Hepatic stellate cell (primary cell): ENCODE results near the gene AQR.
"Not testable (repeated sequence)": the region's sequence is repeated elsewhere in the genome, so short reads cannot be mapped to it uniquely, and the experiment has no call there.

Source experiments
- DNase-seq: peaks from one replicate; pipeline ENCODE4 v3.0.0; 2011; ENCODE audit warnings: low spot score

Gene AQR

GRCh38 chr15:34969340-34970097 is at the start of gene AQR:
AQR (minus strand) TSS chr15:34969742; CDS start chr15:34969613, 129 bp downstream.
- DNase-seq, result peak; percentile 92

GRCh38 chr15:35014241-35014640 is 44.7 kb upstream of the AQR start:
- DNase-seq, result no peak

DNA sequence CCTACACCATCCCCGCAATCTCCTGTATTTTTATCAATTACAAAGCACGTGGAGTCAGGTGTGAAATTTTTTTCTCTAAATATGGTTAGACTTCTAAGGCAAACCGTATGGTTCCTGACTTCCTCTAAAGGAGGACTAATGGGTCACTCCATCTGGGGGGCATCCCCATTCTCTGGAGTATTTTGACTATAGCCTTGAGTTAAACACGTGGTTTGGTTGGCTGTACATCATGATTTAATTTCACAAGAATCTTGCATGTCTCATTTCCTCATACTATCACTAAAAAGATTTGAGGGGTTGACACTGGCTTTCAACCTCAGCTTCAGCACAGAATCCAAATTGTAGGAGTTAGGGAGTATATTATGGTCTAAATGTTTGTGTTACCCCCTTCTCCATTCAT is 43.8 kb upstream of the AQR start:
- no peak for DNase-seq

- DNase-seq, result no peak
These were observed 37.9 kb upstream of the AQR start for GRCh38 chr15:35007397-35007796.

DNA sequence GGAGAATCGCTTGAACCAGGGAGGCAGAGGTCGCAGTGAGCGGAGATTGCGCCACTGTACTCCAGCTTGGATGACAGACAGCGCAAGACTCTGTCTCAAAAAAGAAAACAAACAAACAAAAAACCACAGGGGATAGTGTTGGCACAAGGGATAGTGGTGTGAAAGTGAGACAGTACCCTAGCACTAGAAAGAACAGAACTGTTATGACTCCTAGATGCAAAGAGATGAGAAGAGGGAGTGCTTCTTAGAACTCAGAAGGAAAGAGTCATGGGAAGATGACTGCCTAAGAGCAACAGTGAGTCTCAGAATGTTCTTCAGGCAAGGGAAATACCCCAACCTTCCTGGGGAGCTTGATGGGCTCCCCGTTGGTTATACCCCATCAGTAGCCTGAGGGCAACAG is 36.4 kb upstream of the AQR start:
- DNase-seq, result no peak

GRCh38 chr15:35003928-35004327 is 34.4 kb upstream of the AQR start:
- no peak for DNase-seq

DNA sequence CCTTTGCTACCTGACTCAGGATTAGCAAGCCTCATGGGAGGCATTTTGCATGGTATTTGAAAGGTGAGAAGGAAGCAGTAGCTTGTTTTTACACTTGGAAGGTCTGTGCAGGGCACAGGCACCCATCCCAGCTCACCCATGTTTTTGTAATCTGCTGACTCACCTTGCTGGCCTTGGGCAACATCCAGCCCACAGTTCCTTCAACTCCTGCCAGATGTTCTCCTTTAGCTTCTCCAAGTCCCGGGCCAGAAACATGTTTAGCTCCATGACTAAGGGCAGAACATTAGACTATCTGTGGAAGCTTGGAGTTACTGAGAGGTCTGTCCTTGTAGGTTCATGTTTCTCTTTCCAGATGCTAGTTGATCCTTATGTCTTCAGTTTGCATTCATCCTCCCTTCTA is 31.0 kb upstream of the AQR start:
- DNase-seq, result no peak

- no peak for DNase-seq
These were observed 30.4 kb upstream of the AQR start for GRCh38 chr15:34999906-35000305.

- DNase-seq, result no peak
These were observed 25.4 kb upstream of the AQR start for GRCh38 chr15:34994925-34995324.

- no peak for DNase-seq
These were observed 24.3 kb upstream of the AQR start for GRCh38 chr15:34993877-34994276.

GRCh38 chr15:34993412-34993811 is 23.9 kb upstream of the AQR start:
- no peak for DNase-seq

DNA sequence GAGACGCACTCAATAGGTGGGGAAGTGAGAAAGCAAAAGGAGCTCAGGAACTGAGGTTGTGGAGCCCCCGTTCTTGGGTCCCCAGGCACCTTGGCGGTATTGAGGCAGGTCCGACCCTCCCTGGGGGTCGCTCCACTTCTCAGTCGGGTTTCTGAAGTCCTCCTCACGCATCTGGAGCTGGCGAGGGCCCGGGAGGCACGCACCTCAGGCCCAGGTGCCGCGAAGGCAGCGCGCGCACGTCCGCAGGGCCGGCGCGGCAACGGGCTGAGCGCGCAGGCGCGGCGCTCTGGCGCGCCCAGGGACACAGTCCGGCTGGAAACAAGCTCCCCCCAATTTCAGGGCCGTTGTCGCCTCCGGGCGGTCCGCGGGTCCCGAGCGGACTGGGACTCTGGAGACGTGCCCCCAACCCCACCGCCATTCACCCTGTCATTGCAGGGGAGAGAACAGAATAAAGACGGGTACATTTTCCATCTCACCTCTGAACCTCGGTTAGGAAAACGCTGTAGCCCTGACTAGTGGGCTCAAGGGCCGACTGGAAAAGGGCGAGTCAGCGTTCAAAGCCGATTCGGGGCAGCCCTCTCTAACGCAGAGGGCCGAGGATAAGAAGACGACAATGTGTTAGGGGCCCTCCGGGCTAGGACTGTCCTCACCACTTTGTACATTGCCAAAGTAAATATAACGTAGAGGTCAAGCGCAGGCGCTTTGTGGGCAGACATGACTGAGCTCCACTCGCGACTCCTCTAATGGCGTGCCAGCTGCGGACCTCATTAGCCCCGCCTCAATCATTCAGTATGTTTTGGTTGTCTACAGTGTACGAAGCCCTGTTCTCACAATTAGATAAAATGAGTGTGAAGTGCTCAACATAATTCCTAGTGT is 18.7 kb upstream of the AQR start, which contains the start of gene ZNF770:
Gene ZNF770 (minus strand): TSS at position 261 of the 876 bp plus-strand sequence. CDS start 4,853 bp downstream, outside the sequence.
- peak; percentile 85 for DNase-seq

DNA sequence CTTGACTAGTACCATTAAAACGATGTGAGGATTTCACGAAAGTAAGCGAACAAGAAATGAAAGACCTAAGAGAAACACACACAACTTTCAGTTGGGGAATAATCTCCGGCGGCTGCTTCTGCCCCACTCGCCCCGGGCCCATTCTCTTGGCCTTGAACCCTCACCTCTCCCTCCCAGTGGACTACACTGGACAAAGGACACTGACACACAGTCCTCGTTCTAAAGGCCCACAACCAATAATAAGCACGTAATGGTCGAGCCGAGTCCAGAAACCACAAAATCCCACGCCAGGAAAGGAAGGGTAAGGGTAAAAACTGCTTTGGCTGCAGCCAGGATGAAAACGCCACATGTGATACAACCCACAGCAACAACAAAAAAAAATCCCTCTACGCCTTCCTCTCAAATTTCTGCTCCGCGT is 18.1 kb upstream of the AQR start:
- DNase-seq, result no peak

DNA sequence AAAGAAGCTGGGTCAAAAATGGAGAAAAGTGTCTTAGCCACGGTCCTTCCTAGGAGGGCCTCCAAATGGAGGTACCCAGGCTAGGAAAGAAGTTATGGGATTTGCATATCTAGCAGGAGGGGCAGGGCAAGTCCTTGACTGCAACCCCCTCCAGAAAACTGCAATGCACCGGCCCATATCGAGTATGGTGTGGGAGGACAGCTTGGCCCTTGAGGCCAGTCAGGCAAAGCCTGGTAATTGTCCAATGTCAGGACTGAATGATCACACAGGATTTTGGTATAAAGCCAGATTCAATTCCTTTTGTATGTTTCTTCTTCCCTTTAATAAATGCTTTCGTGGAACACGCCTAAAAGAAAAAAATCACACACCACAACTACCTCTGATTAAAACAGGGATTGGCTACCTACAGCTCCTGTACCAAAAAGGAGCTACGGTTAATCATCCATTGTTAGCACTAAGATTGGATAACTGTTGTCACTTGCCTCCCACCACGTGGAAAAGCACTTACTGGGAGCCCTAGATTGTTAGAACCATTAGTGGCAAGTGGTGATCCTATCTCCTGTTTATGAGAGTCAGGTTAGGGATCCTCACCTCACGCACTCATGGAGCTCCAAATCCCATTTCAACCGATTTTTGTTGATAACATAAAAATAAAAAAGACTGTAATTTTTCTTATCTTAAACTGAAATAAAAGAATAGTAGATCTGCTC is 17.4 kb upstream of the AQR start:
- DNase-seq, result no peak

DNA sequence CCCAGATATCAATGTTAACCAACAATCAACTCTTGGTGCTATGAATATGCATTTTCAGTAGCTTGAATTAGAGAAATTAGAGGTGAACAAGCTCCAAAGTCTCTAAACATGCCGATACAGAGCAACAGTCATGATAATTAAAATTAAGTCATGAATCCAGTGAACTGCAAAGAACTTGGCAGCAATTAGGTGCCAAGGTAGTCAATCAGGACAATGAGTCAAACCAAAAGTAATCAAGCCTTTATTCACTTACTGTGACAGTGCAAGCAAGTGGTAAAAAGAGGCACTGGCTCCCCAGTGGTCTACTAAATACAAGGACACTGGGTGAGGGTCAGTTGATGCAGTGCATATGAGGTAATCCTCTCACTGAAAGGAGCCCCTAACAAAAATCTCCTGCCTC is 16.8 kb upstream of the AQR start:
- no peak for DNase-seq

- no peak for DNase-seq
These were observed 15.5 kb upstream of the AQR start for GRCh38 chr15:34984889-34985630.

DNA sequence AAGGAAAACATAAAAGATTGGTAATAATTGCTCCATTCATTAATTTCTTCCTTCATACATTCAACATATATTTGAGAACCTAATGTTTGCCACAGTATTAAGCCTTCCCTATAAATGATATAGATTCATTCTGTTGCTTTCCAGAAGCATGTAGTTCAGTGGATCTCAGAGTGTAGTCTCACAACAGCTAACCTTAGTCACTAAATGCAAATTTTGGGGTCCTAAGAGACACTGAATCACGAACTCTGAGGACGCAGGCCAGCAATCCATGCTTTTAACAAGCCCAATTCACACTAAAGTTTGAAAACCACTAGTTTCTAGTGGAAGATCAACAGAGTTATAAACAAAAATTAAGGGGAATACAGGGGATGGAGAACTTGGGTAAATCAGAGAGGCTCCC is 7.2 kb upstream of the AQR start:
- no peak for DNase-seq

DNA sequence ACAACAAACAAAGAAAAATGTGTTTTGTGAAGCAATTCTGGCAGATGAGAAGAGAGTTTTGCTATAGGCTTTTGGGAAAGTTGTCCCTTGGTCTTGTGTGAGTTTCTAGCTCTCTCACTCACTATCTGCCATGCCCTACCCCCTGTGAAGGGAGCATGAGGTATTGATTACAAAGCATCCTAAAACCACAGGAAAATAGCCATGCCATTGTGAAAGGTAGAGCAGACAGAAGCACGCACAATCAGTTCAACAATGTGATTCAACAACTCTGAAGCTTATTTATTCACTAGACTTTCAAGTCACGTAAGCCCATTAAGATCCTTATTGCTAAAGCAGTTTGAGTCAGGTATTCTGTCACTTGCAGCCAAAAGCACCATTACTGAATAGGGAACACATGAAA is 6.5 kb upstream of the AQR start:
- DNase-seq, result no peak

DNA sequence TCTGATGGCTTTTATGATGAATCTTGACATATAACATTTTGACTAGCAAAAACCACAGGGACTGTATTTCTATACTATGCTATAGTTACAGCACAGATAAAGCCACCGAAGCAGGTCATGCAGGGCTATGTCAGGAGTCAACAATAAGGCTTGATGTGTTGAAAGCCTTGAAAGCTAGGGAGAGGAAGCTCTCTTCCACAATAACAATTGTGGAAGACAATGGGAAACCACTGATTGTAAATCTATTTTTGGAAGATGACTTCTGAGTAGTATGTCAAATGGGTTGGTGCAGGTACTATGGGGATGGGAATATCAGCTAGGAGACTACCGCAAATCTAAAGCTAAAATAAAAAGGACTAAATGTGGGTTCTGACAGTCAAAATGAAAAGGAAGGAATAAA is 4.0 kb upstream of the AQR start:
- DNase-seq, result no peak

GRCh38 chr15:34970098-34970643 is 629 bp upstream of the AQR start:
- DNase-seq, result not testable (repeated sequence)

- no peak for DNase-seq
These were observed 5.3 kb downstream of the AQR start for GRCh38 chr15:34964277-34964676.

DNA sequence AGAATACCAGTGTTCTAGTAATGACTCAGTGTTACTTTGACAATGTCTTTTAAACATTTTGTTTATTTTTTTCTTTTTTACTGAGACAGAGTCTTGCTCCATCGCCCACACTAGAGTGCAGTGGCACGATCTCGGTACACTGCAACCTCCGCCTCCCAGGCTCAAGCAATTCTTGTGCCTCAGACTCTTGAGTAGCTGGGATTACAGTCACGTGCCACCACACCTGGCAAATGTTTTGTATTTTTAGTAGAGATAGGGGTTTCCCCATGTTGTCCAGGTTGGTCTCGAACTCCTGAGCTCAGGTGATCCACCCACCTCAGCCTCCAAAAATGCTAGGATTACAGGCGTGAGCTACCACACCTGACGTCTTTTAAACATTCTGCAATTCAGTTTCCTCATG is 15.7 kb downstream of the AQR start:
- no peak for DNase-seq
